SK-N-MC (cell line): ENCODE data around the gene BAX.

Source experiments
- DNase-seq: peaks from one replicate; pipeline ENCODE4 v3.0.0-alpha.2; 2011; ENCODE audit warnings: low read depth, low spot score
- H3K27ac ChIP-seq: fragments of 200-600 bp; sonication (generic); 2 replicates; pipeline ENCODE4 v1.5.1; 2016; ENCODE audit warnings: mixed run types
- H3K36me3 ChIP-seq: fragments of 200-600 bp; sonication (generic); 2 replicates; pipeline ENCODE4 v1.6.1; 2017; ENCODE audit warnings: antibody characterized with exemption, low read length, mixed read lengths; ENCODE audit not compliant: insufficient read depth
- H3K4me3 ChIP-seq: fragments of 200-600 bp; sonication (generic); 2 replicates; pipeline ENCODE4 v1.5.1; 2016
- H3K9ac ChIP-seq: fragments of 200-600 bp; sonication (generic); 2 replicates; pipeline ENCODE4 v1.8.0; 2017; ENCODE audit warnings: mixed run types, mixed read lengths; ENCODE audit not compliant: insufficient read length
- H3K9me3 ChIP-seq: fragments of 200-600 bp; sonication (generic); 2 replicates; pipeline ENCODE4 v1.6.1; 2017; ENCODE audit warnings: low read depth, mild to moderate bottlenecking, antibody characterized with exemption, low read length, moderate library complexity, mixed read lengths
- EZH2 ChIP-seq: fragments of 200-600 bp; sonication (generic); IDR thresholded peaks from one replicate; pipeline ENCODE4 v1.6.1; 2017; ENCODE audit warnings: antibody characterized with exemption
- FOXP2 ChIP-seq: optimal IDR thresholded peaks from 2 replicates; pipeline ENCODE3; 2011; ENCODE audit warnings: mild to moderate bottlenecking, moderate library complexity; ENCODE audit not compliant: insufficient read depth; ENCODE audit errors: extremely low read length, control extremely low read depth
- POLR2AphosphoS5 ChIP-seq: IDR thresholded peaks from 2 replicates; pipeline ENCODE4 v1.6.1; 2012; ENCODE audit warnings: mild to moderate bottlenecking, low read depth, low read length, borderline replicate concordance

Gene BAX

DNA sequence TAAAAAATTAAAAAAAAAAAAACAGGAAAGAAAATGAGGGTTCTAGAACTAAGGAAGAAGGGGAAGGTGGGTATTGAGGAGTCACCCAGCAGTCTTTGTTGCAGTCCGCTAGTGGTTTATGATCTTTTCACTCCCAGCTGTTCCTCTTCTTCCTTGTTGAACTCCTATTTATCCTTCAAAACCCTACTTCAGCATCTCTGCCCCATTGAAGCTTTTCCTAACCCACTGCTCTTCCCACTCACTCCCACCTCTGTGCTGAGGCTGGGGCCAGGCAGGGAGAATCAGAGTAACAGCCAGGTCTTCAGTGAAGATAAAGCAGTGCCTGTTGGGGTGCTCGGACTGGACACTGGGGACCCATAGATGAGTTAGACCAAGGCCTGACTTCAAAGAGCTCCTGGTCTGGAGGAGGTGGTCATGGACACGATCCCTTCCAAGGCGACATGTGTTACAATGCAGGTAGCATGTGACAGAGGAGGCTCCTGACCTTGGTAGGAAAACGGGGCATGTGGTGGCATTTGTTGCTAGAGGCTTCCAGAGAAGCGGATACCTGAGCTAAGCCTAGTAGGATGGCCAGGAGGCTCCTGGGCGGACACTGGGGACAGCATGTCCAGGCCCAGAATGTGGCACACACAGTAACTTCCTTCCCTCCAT, 50.4 kb downstream of the BAX start:
- no peak overlapping the region for H3K27ac ChIP-seq
- H3K4me3 ChIP-seq = no peak overlapping the region
- DNase-seq = no peak
- peaks cover 57% of the 10 kb centered on the region for H3K36me3 ChIP-seq
- no peak overlapping the region for H3K9ac ChIP-seq
- no peaks in the 10 kb centered on the region for H3K9me3 ChIP-seq
- TF ChIP-seq FOXP2 (no peak), POLR2AphosphoS5 (no peak), EZH2 (no peak)

DNA sequence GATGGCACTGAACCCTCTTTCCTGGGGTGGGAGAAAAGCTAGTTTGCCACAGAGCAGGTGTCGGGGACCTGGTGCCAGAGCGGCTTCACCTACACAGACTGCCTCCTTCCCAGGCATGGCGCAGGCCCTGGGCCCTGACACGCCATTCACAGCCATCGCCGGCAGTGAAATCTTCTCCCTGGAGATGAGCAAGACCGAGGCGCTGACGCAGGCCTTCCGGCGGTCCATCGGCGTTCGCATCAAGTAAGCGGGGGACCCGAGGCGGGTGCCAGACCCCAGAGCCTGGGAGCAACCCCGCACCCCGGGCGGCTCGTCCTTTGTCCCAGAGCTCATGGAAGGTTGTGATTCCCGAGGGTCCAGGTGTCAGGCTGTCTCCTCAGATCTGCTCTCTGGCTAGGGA, 52.2 kb downstream of the BAX start:
- Histone ChIP-seq H3K36me3 (peaks cover 70% of the 10 kb centered on the region), H3K9me3 (no peaks in the 10 kb centered on the region), H3K27ac (no peak overlapping the region), H3K4me3 (no peak overlapping the region), H3K9ac (no peak overlapping the region)
- TF ChIP-seq FOXP2 = no peak
- TF ChIP-seq EZH2 = no peak
- TF ChIP-seq POLR2AphosphoS5 = no peak
- DNase-seq = no peak

DNA sequence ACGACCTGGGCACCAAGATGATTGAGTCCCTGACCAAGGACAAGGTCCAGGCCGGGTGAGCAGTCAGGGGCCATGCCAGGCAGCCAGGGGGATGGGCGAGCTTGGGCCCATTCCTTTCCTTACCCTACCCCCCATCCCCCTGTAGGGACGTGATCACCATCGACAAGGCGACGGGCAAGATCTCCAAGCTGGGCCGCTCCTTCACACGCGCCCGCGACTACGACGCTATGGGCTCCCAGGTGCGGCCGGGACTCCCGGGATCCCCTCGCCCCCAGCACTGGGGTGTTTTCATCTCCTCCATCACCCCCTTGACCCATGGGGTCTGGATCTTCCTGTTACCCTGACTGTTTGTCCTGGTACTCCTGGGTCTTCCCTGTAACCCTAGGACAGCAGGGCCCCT, 55.2 kb downstream of the BAX start:
- no peak overlapping the region for H3K9ac ChIP-seq
- TF ChIP-seq POLR2AphosphoS5 = no peak
- no peak for TF ChIP-seq FOXP2
- no peak for TF ChIP-seq EZH2
- DNase-seq = no peak
- peaks cover 60% of the 10 kb centered on the region for H3K36me3 ChIP-seq
- H3K9me3 ChIP-seq = no peaks in the 10 kb centered on the region
- no peak overlapping the region for H3K27ac ChIP-seq
- H3K4me3 ChIP-seq = no peak overlapping the region

DNA sequence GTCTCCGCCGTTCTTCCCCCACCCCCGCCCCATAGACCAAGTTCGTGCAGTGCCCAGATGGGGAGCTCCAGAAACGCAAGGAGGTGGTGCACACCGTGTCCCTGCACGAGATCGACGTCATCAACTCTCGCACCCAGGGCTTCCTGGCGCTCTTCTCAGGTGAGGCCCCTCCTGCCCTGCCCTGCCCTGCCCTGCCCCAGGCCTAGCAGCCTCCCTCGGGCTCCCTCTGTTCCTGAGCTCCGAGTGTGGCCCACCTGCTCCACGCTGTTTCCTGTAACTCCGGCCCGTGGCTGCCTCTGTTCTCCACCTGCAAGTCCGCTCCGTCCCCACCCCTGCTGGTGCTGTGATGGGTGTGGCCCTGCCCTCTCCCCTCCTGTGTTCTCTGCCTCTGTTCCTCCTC, 55.8 kb downstream of the BAX start:
- TF ChIP-seq EZH2 (no peak), POLR2AphosphoS5 (no peak), FOXP2 (no peak)
- Histone ChIP-seq H3K9me3 (no peaks in the 10 kb centered on the region), H3K27ac (no peak overlapping the region), H3K4me3 (no peak overlapping the region), H3K9ac (no peak overlapping the region), H3K36me3 (peaks cover 60% of the 10 kb centered on the region)
- no peak for DNase-seq

DNA sequence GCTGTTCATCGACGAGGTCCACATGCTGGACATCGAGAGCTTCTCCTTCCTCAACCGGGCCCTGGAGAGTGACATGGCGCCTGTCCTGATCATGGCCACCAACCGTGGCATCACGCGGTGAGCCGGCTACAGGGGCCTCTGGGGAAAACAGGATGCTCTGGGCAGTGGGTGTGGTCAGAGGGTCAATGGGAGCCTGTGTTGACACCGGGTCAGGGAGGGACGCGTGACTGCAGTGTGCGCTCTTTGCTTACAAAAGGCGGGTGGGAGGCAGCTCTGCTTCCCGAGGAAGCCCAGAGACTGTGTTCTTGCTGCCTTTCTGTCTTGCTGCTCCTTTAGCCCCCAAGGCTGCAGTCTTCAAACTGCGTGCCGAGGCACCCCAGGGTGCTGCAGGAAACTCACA, 56.5 kb downstream of the BAX start:
- Histone ChIP-seq H3K27ac (no peak overlapping the region), H3K4me3 (no peak overlapping the region), H3K36me3 (peaks cover 57% of the 10 kb centered on the region), H3K9ac (no peak overlapping the region), H3K9me3 (no peaks in the 10 kb centered on the region)
- DNase-seq = no peak
- TF ChIP-seq EZH2 (no peak), FOXP2 (no peak), POLR2AphosphoS5 (no peak)
